Smooth muscle cell (in vitro differentiated cells): ENCODE data around the gene KCNC1. TPM values are rescaled to one million over a fixed set of nuclear protein-coding genes. Genes with fewer than 3 reads are reported as not detected.

Experiments
- DNase-seq: peaks from one replicate; lab custom pipeline; 2025; ENCODE audit not compliant: unreplicated experiment; lab: John Stamatoyannopoulos, UW
- H2AFZ ChIP-seq: fragments of 200-600 bp; sonication (generic); 2 replicates; pipeline ENCODE4 v1.6.0; 2016; ENCODE audit warnings: antibody characterized with exemption, low read depth, mild to moderate bottlenecking
- H3F3A ChIP-seq: fragments of 200-600 bp; sonication (generic); 2 replicates; pipeline ENCODE4 v1.6.0; 2017; ENCODE audit warnings: antibody characterized with exemption, low read depth
- H3K27ac ChIP-seq: fragments of 200-600 bp; sonication (generic); 2 replicates; pipeline ENCODE4 v1.5.1; 2016; ENCODE audit warnings: low read depth, mild to moderate bottlenecking
- H3K27me3 ChIP-seq: fragments of 200-600 bp; sonication (generic); 2 replicates; pipeline ENCODE4 v1.6.1; 2016; ENCODE audit warnings: low read depth, mild to moderate bottlenecking
- H3K36me3 ChIP-seq: fragments of 200-600 bp; sonication (generic); 2 replicates; pipeline ENCODE4 v1.5.1; 2016; ENCODE audit warnings: low read depth
- H3K4me1 ChIP-seq: fragments of 200-600 bp; sonication (generic); 2 replicates; pipeline ENCODE4 v1.5.1; 2016; ENCODE audit warnings: low read depth
- H3K4me2 ChIP-seq: fragments of 200-600 bp; sonication (generic); 2 replicates; pipeline ENCODE4 v1.6.0; 2016; ENCODE audit warnings: mild to moderate bottlenecking
- H3K4me3 ChIP-seq: fragments of 200-600 bp; sonication (generic); 2 replicates; pipeline ENCODE4 v1.5.1; 2016; ENCODE audit warnings: mild to moderate bottlenecking
- H3K79me2 ChIP-seq: fragments of 200-600 bp; sonication (generic); 2 replicates; pipeline ENCODE4 v1.6.0; 2016; ENCODE audit warnings: low read depth, mild to moderate bottlenecking
- H3K9ac ChIP-seq: fragments of 200-600 bp; sonication (generic); 2 replicates; pipeline ENCODE4 v1.6.0; 2016; ENCODE audit warnings: low read depth
- H3K9me3 ChIP-seq: fragments of 200-600 bp; sonication (generic); replicated peaks from 2 replicates; pipeline ENCODE4 v1.5.1; 2016; ENCODE audit warnings: low read depth
- H4K20me1 ChIP-seq: fragments of 200-600 bp; sonication (generic); 2 replicates; pipeline ENCODE4 v1.6.0; 2016; ENCODE audit warnings: low read depth
- WGBS: methylation state at CpG from one replicate; pipeline ENCODE4 v1.1.7; 2016; ENCODE audit warnings: low lambda C conversion rate; 5-methylcytosine and 5-hydroxymethylcytosine counted together
- polyA plus RNA-seq: library from polyadenylated mRNA; unstranded; fragments of >200 nt; fragmentation: Nextera tagmentation; extraction: Ambion mirVana; gene quantifications from 2 replicates; pipeline ENCODE4 v1.2.1, GENCODE V29; 2016
- total RNA-seq: library from RNA; depleted of rRNA; stranded (reverse); fragments of >200 nt; gene quantifications from 2 replicates; pipeline ENCODE4 v1.2.3, GENCODE V29; 2014
- TF ChIP-seq, protein P1 (sequence below): fragments of 200-600 bp; sonication (generic); IDR thresholded peaks from 2 replicates; pipeline ENCODE4 v1.5.1; 2017; ENCODE audit warnings: borderline replicate concordance, mild to moderate bottlenecking, antibody characterized with exemption; ENCODE audit not compliant: insufficient read depth, poor library complexity, severe bottlenecking

The KCNC1 gene
- total and polyA plus RNA-seq, 2 experiments from 2014 or later: not detected

DNA sequence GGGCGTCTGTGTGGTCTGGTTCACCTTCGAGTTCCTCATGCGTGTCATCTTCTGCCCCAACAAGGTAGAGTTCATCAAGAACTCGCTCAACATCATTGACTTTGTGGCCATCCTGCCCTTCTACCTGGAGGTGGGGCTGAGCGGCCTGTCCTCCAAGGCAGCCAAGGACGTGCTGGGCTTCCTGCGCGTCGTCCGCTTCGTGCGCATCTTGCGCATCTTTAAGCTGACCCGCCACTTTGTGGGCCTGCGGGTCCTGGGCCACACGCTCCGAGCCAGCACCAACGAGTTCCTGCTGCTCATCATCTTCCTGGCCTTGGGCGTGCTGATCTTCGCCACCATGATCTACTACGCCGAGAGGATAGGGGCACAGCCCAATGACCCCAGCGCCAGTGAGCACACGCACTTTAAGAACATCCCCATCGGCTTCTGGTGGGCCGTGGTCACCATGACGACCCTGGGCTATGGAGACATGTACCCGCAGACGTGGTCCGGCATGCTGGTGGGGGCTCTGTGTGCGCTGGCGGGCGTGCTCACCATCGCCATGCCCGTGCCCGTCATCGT is 37.3 kb downstream of the KCNC1 start:
- no peaks in the 10 kb centered on the region for H3K79me2 ChIP-seq

DNA sequence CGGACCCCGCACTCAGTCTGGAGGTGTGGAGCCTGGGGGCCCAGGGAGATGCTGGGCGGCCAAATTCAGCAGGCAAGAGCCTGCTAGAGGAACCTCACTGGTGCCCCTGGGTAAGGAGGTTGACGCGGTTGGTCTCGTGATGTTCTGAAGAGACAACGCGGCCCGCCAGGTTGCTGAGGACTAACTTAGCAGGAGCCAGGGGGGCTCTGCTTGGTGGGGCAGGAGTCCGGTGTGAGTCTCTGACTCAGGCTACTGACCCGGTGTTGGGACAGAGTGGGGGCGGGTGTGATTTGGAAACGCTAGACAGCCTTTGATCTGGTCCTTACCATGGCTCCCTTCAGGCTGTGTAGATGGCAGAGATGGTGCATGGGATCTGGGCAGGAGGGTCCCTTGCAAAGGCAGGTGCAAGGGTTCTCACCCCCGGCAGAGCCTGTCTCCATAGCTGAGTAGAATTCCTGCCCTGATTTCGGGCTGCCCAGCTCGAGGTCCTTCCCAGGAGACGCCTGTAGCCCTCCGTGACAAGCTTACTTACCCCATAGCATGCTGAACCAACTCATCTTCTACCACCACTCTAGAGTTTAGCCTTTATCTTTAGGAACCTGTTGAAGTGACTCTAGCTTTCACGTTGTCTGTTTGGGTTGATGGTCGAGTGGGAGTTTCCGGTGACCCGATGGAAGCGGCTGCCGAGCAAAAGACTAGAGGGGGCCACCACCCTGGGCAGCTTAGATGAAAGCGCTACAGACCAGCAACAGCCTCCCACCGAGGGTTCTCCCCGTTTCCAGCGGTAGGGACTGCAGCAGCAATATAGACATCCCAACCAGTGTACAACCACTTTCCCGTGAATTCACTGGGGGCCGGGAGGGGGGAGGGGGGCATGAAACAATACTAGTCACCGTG is 38.4 kb downstream of the KCNC1 start:
- no peaks in the 10 kb centered on the region for H3K9me3 ChIP-seq
- WGBS: 93% methylated on average over 31 of the region's 31 CpGs

More for the DNA sequence above, 37.3 kb downstream of the KCNC1 start:
- Histone ChIP-seq H3K9me3 (no peaks in the 10 kb centered on the region), H4K20me1 (no peaks in the 10 kb centered on the region), H3K36me3 (no peaks in the 10 kb centered on the region), H3K4me3 (no peak overlapping the region), H3K9ac (no peak overlapping the region), H3K4me2 (no peak overlapping the region), H3K27ac (no peak overlapping the region), H3F3A (no peaks in the 10 kb centered on the region), H3K27me3 (no peaks in the 10 kb centered on the region), H2AFZ (no peak overlapping the region), H3K4me1 (peaks cover 4% of the 10 kb centered on the region)
- TF ChIP-seq, protein P1, sequence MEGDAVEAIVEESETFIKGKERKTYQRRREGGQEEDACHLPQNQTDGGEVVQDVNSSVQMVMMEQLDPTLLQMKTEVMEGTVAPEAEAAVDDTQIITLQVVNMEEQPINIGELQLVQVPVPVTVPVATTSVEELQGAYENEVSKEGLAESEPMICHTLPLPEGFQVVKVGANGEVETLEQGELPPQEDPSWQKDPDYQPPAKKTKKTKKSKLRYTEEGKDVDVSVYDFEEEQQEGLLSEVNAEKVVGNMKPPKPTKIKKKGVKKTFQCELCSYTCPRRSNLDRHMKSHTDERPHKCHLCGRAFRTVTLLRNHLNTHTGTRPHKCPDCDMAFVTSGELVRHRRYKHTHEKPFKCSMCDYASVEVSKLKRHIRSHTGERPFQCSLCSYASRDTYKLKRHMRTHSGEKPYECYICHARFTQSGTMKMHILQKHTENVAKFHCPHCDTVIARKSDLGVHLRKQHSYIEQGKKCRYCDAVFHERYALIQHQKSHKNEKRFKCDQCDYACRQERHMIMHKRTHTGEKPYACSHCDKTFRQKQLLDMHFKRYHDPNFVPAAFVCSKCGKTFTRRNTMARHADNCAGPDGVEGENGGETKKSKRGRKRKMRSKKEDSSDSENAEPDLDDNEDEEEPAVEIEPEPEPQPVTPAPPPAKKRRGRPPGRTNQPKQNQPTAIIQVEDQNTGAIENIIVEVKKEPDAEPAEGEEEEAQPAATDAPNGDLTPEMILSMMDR: no peak
- no peak for DNase-seq
- WGBS: 95% methylated on average over 37 of the region's 37 CpGs

DNA sequence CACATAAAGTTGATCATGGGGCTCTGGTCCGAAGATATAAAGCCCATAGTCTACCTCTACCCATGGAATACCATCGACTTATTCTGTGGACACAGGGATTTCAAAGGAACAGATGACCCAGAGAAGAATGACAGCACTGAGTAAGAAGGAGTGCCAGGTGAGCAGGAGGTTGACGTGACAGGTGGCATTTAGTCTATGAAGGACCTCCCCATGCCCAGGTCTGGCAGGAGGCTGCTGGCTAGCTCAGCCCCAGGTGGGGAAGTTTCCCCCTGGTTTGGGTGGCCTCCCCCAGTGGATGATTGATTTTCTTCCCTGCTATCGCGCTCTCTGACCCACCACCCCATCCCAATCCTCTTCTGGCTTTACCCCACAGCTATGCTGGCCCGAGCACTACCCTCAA is 39.1 kb downstream of the KCNC1 start:
- Histone ChIP-seq H4K20me1 (no peaks in the 10 kb centered on the region), H3K4me2 (no peak overlapping the region), H3K4me3 (no peak overlapping the region), H3K4me1 (peaks cover 4% of the 10 kb centered on the region), H3K9me3 (no peaks in the 10 kb centered on the region), H3K36me3 (no peaks in the 10 kb centered on the region), H3K79me2 (no peaks in the 10 kb centered on the region), H3K9ac (no peak overlapping the region), H2AFZ (no peak overlapping the region), H3K27me3 (no peaks in the 10 kb centered on the region), H3K27ac (no peak overlapping the region), H3F3A (no peaks in the 10 kb centered on the region)
- no peak for DNase-seq
- TF ChIP-seq, protein P1: no peak
- 98% methylated on average over 6 of the region's 6 CpGs for WGBS

More for the DNA sequence above, 38.4 kb downstream of the KCNC1 start:
- H3K36me3 ChIP-seq: no peaks in the 10 kb centered on the region
- no peak overlapping the region for H3K4me2 ChIP-seq
- no peak overlapping the region for H3K4me3 ChIP-seq
- H3K4me1 ChIP-seq: peaks cover 4% of the 10 kb centered on the region
- H3K9ac ChIP-seq: no peak overlapping the region
- no peaks in the 10 kb centered on the region for H3K79me2 ChIP-seq
- H3K27me3 ChIP-seq: no peaks in the 10 kb centered on the region
- H2AFZ ChIP-seq: no peak overlapping the region
- H4K20me1 ChIP-seq: no peaks in the 10 kb centered on the region
- H3K27ac ChIP-seq: no peak overlapping the region
- TF ChIP-seq, protein P1: no peak
- H3F3A ChIP-seq: no peaks in the 10 kb centered on the region
- DNase-seq: no peak
